Rectal smooth muscle tissue (tissue), 1 donor: ENCODE measurements around the gene IDH3B.

Source experiments
- H3K27ac ChIP-seq: one replicate; pipeline ENCODE4 v1.7.0; 2013; ENCODE audit warnings: low read depth, low read length, inconsistent platforms
- H3K27me3 ChIP-seq: one replicate; pipeline ENCODE4 v1.7.0; 2013; ENCODE audit warnings: low read length; ENCODE audit not compliant: control insufficient read depth, insufficient read depth
- H3K36me3 ChIP-seq: one replicate; pipeline ENCODE4 v1.7.0; 2013; ENCODE audit warnings: low read length; ENCODE audit not compliant: control insufficient read depth, insufficient read depth
- H3K4me1 ChIP-seq: one replicate; pipeline ENCODE4 v1.7.0; 2013; ENCODE audit warnings: low read length; ENCODE audit not compliant: control insufficient read depth, insufficient read depth
- H3K4me3 ChIP-seq: one replicate; pipeline ENCODE4 v1.7.0; 2013; ENCODE audit warnings: low read length
- H3K9ac ChIP-seq: one replicate; pipeline ENCODE4 v1.7.0; 2013; ENCODE audit warnings: low read length

Gene IDH3B

DNA sequence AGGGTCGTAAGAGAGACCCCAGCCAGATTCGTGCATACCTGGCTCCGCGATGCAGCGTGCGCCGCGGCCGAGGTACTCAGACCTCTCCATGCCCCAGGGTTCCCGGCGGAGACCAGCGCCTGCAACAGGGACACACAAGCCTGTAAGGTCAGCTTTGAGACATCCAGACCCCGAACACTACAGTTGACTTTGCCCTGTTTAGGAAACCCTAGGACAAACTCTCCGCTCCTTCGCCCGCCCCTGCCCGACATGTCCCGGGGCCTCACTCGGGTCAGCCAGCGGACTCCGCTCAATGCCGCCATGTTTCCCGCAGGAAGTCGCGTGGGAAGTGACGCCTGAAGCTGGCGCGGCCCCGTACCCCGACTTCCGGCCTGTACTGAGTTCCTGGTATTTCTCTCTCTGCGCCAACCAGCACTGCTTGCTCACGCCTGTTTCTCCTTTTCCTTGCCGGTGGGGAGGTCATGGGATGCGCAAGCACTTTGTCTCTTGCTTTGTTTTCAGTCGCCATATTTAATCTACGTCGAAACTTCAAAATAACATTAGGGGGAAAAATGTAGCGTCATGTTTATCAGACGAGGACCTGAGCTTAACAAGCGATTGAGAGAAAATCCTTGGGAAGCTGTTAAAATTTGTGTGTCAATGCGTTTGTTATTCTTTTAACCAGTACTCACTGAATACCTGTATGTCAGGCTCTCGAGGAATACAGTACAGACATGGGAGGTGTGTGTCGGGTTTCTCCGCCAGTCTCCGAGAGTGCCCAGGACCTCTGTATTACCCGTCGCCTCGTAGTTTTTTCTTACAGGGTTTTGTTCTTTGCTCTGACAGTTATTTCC lies at the start of gene IDH3B:
IDH3B (minus strand) TSS at position 330 of the 833 bp plus-strand sequence; CDS start at position 302, 28 bp downstream.
- peaks cover 7% of the 10 kb centered on the region for H3K4me1 ChIP-seq
- peak within 1 kb of the TSS; percentile 89 for H3K9ac ChIP-seq
- peak within 1 kb of the TSS; percentile 98 for H3K27ac ChIP-seq
- H3K27me3 ChIP-seq: no peaks in the 10 kb centered on the region
- H3K4me3 ChIP-seq: peak within 1 kb of the TSS; percentile 97
- H3K36me3 ChIP-seq: peaks cover 21% of the 10 kb centered on the region

DNA sequence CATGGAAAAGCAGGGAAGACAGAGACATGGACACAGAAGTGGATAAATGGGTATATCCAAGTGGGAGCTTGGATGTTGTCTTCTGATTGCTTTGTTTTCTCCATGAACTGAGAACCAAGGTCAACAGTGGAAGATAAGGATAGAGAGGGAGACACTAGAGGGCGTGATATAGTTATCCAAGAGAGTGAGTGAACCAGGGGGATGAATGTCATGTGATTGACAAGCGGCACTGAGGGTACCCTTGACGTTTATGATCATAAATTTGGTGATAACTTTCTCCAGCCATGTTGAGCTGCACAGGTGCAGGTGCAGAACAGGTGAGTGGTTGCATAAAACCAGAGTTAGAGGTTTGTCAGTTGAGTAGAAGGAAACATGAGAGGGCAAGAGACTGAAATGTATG lies 49.3 kb upstream of the IDH3B start:
- H3K27me3 ChIP-seq: no peaks in the 10 kb centered on the region
- no peaks in the 10 kb centered on the region for H3K4me1 ChIP-seq
- no peak overlapping the region for H3K27ac ChIP-seq
- H3K36me3 ChIP-seq: no peaks in the 10 kb centered on the region
- H3K9ac ChIP-seq: no peak overlapping the region
- H3K4me3 ChIP-seq: no peak overlapping the region

DNA sequence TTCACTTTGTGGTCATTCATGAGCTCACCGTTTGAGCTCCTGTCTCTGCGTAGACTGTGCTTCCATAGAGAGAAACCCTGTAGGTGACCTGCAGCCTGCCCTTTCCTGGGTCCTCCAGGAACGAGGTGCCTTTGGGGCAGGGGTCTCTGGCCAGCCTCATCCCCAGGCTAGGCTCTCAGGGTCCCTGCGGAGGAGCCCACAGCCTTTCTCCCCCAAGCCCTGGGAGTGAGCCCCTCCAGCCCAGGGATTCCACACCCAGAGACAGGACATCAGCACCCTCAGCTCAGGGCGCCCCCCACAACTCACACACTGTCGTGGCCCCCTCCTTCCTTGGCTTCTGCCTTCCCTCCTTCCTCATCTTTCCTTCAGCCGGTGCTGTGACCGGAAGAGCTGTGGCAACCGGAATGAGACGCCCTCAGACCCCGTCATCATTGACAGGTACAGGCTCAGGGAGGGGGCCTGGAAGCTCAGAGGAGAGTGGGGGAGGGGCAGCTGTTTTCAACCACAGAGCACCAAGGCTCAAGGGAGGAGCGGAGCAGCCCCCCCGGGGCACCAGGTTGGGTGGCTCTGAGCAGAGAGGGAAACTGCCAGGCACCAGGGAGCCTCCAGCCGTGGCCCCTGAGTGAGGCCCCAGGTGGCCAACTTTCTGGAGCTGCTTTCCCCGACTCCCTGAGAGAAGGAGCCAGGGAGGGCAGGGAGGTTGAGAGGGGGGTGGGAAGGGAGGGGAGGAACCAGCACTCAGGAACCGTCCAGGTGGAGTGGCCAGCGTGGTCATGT lies 45.4 kb upstream of the IDH3B start:
- no peaks in the 10 kb centered on the region for H3K4me1 ChIP-seq
- no peak overlapping the region for H3K9ac ChIP-seq
- H3K36me3 ChIP-seq: no peaks in the 10 kb centered on the region
- H3K27me3 ChIP-seq: peaks cover 5% of the 10 kb centered on the region
- no peak overlapping the region for H3K27ac ChIP-seq
- H3K4me3 ChIP-seq: no peak overlapping the region

DNA sequence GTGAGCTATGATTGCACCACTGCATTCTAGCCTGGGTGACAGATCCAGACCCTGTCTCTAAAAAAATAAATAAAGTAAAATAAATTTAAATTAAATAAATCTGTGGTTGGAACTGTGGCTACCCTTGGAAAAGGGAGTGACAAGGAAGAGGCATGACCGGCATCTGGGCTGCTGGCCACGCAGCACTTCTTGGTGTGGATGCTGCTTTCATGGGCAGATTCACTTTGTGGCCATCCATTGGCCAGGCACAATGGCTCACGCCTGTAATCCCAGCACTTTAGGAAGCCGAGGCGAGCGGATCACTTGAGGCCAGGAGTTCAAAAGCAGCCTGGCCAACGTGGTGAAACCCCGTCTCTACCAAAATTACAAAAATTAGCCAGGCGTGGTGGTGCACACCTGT lies 44.6 kb upstream of the IDH3B start:
- no peaks in the 10 kb centered on the region for H3K4me1 ChIP-seq
- no peak overlapping the region for H3K9ac ChIP-seq
- H3K27ac ChIP-seq: no peak overlapping the region
- H3K27me3 ChIP-seq: peaks cover 5% of the 10 kb centered on the region
- H3K36me3 ChIP-seq: no peaks in the 10 kb centered on the region
- no peak overlapping the region for H3K4me3 ChIP-seq

DNA sequence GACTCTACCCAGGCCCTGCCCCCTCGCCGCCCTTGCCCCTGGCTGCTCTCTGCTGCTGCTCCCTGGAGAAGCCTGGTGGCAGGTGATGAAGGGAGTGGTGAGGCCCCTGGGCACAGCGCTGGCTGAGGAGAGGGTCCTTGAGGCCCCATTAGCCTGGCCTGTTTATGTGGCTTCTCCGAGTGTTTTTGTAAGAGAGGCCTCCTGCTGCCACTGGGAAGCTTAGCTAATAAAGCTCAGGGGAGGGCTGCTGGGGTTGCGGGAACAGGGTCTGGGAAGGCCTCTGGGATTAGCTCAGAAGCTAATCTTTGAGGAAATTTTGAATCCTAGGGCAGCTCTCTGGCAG lies 44.0 kb upstream of the IDH3B start:
- Histone ChIP-seq H3K4me1 (no peaks in the 10 kb centered on the region), H3K27me3 (peaks cover 5% of the 10 kb centered on the region), H3K36me3 (no peaks in the 10 kb centered on the region), H3K4me3 (no peak overlapping the region), H3K9ac (no peak overlapping the region), H3K27ac (no peak overlapping the region)

DNA sequence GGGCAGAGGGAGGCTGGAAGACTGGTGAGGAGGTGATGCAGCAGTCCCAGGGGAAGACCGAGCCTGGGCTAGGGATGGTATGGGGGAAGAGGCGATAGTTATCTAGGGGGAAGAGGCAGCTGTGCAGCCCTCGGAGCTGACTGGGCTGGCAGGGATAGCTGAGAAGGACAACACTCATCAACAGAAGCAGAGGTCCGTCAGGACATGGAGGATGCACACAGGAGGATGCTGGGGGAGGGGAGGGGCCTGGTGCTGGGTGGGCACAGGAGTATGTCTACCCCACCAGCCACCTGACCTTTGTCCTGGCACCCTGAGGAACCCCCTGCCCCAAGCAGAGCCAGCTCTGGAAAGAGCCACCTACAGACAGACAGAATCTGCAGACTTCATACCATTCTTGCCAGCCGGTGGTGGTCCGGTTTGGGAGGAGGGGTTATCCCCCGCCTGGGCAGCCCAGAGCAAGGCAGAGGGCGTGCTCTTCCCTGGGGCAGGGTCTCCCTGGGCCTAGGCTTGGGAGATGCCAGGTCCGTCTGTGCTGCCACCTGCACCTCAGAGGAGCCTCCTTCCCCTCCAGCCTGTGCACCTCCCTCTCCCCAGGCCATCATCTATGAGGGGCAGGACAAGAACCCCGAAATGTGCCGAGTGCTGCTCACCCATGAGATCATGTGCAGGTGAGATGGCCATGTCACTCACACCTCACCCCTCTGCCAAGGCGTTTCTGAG lies 43.5 kb upstream of the IDH3B start:
- Histone ChIP-seq H3K9ac (no peak overlapping the region), H3K27me3 (peaks cover 5% of the 10 kb centered on the region), H3K4me1 (no peaks in the 10 kb centered on the region), H3K36me3 (no peaks in the 10 kb centered on the region), H3K27ac (no peak overlapping the region), H3K4me3 (no peak overlapping the region)

DNA sequence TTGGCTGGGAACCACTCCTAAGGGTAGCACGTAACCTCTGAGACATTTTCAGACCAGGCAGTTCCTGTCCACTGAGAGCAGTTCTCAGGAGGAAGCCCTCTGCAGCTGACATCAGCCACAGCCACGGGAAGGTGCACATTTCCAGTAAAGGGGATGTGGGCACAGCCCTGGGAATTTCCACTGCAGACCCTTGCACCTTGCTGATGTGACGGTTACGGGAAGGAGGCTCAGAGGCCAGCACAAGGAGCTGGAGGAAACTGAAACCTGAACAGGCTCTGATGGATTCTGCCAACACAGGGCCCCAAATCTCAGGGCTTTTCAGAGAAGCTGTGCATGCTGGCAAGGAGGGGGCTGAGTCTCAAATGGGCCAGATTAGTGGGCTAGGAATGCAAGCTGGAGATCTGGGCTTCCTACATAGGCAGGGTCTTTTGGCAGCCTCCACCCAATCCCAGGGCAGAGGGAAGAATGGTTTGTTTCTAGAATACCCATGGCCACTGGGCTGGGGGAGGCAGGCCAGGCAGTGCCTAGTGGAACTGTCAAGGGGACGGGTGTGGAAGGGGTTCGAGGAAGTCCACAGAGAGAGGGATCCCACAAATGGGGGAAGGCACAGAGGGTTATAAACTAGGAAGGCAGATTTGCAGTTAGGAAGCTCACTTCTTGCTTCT lies 42.8 kb upstream of the IDH3B start:
- Histone ChIP-seq H3K36me3 (no peaks in the 10 kb centered on the region), H3K4me3 (no peak overlapping the region), H3K27me3 (peaks cover 5% of the 10 kb centered on the region), H3K4me1 (no peaks in the 10 kb centered on the region), H3K9ac (no peak overlapping the region), H3K27ac (no peak overlapping the region)

DNA sequence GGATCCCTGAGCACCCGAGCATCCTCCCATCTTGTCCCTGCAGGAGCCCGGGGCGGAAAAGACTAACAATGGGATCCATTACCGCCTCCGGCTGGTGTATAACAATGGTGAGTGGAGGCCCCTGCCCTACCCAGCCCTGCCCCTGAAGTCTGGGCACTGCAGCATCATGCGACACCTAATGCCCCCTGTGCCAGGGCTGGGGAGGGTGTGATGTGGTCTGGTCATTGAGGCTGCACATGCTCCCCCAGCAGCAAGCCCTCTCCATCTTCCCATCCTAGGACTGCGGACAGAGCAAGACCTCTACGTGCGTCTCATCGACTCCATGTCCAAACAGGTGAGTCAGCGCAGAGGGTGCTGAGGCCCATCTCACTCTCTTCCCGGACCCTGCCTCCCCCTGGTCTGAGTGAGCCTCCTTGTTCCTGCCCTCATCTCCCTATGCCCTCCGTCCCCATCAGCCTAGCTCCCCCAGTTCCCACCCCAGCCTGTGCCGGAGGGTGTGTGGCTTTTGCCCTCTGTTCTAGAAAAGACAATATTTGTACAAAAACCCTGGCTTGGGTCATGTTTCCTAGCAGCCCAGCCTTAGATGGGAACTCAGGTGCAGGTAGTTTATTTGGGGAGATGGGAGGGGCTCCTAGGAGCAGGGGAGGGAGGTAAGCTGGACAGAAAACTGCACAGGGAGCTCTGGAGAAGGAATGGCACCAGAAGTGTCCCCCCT lies 42.1 kb upstream of the IDH3B start:
- Histone ChIP-seq H3K4me3 (no peak overlapping the region), H3K27ac (no peak overlapping the region), H3K27me3 (peaks cover 5% of the 10 kb centered on the region), H3K4me1 (no peaks in the 10 kb centered on the region), H3K9ac (no peak overlapping the region), H3K36me3 (no peaks in the 10 kb centered on the region)

DNA sequence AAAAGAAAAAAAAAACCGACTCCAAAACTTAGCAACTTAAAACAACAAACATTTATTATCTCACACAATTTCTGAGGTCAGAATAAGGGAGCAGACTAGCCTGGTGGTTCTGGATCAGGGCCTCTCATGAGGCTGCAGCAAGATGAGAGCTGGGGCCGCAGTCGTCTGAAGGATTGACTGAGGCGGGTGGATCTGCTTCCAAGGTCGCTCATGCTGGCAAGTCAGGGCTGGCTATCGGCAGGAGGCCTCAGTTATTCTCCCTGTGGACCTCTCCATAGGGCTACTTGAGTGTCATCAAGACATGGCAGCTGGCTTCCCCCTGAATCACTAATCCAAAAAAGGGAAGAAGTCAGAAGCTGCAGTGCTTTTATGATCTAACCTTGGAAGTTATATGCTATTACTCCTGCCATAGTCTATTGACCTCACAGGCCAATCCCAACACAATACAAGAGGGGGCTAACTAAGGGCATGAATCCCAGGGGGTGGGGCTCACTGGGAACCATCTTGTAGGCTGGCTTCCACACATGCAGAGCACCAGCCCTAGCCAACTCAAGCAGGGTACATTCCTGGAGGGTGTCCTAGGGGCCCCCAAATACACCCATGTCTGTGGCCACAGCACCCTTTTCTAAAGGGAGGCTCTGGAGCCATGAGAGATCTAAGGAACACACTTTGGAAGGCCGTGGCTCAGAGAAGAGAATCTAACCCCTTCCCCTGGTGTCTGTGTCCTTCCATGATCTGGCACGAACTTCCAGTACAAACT lies 39.9 kb upstream of the IDH3B start:
- Histone ChIP-seq H3K27ac (no peak overlapping the region), H3K9ac (no peak overlapping the region), H3K27me3 (peaks cover 5% of the 10 kb centered on the region), H3K36me3 (no peaks in the 10 kb centered on the region), H3K4me1 (no peaks in the 10 kb centered on the region), H3K4me3 (no peak overlapping the region)

DNA sequence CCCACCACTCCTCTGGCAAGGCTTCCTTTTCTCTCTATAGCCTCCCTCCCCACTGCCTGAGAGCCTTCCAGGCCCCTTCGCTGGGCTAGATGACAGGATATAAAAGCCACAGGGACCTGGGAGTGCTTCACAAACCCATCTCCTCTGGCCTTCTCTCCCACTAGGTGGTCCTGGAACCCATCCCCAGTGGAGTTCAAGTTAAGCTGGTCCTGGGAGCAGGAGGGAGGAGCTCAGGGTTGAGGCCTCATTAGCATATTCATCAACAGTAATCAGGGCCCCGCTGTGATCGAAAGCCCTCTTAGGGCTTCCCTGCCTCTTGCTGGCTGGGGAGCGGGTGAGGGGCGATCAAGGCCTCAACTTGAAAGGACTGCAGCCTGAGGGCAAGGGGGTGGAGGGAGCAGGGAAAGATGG lies 37.7 kb upstream of the IDH3B start:
- no peaks in the 10 kb centered on the region for H3K4me1 ChIP-seq
- H3K27me3 ChIP-seq: peaks cover 2% of the 10 kb centered on the region
- no peaks in the 10 kb centered on the region for H3K36me3 ChIP-seq
- no peak overlapping the region for H3K4me3 ChIP-seq
- H3K9ac ChIP-seq: no peak overlapping the region
- H3K27ac ChIP-seq: no peak overlapping the region

DNA sequence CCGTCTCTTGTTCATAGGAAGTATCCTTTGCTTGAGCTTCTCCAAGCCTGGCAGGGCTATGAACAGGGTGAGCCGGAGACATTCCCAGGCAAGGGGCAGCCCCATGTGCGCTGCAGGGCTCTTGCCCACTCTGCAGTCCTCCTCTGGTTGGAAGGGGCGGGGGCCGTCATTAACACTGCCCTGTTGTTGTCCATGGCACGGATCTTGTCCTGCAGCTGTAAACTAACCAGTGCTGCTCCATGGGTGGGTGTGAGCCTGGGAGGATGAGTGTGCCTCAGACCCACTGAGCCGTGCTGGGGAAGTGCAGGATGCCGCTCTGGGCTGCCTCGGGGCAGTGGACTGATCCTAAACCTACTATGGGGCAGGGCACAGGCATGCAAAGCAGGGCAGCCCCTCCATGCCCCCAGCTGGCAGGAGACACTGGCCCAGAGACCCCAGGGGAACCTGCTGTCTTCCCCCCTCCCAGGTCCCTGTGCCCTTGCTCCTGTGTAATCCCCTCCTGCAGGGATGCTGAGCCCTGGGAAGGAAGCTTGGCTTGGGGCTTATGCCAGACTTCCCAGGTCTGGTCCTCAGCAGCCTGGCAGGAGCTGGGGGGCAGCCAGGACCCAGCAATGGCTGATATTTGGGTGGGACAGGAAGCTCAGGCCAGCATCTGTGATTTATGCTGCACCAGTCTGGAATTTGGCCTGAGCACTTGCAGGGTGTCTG lies 37.1 kb upstream of the IDH3B start:
- H3K27ac ChIP-seq: no peak overlapping the region
- H3K4me1 ChIP-seq: no peaks in the 10 kb centered on the region
- H3K27me3 ChIP-seq: peaks cover 2% of the 10 kb centered on the region
- no peak overlapping the region for H3K9ac ChIP-seq
- no peak overlapping the region for H3K4me3 ChIP-seq
- H3K36me3 ChIP-seq: no peaks in the 10 kb centered on the region
